Activated CD4-positive, alpha-beta T cell treated with anti-CD3 and anti-CD28 coated beads, Interleukin-2, amount 50 U/mL, for 24 hours (primary cell): ENCODE data around the gene FRAT1.
"Not testable (repeated sequence)": the region's sequence is repeated elsewhere in the genome, so short reads cannot be mapped to it uniquely, and the experiment has no call there.

Experiments used
- DNase-seq, 2 donors: peaks; one replicate each; pipeline ENCODE4 v3.0.0-alpha.2; 2020; ENCODE audit warnings: low read depth in 1 of 2, low spot score in 1 of 2

FRAT1 gene, protein sequence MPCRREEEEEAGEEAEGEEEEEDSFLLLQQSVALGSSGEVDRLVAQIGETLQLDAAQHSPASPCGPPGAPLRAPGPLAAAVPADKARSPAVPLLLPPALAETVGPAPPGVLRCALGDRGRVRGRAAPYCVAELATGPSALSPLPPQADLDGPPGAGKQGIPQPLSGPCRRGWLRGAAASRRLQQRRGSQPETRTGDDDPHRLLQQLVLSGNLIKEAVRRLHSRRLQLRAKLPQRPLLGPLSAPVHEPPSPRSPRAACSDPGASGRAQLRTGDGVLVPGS

GRCh38 chr10:97318772-97319651 lies at the start of gene FRAT1:
Gene FRAT1, plus strand, starts transcription at chr10:97319271. Its CDS starts 183 bp downstream, at chr10:97319454.
- DNase-seq = peak; percentile 81 to 87

GRCh38 chr10:97270523-97271154 lies 48.4 kb upstream of the FRAT1 start:
- DNase-seq = no peak

- no peak for DNase-seq
These were observed 45.4 kb upstream of the FRAT1 start for GRCh38 chr10:97273700-97274099.

GRCh38 chr10:97274828-97275227 lies 44.2 kb upstream of the FRAT1 start:
- DNase-seq = no peak

GRCh38 chr10:97277551-97277950 lies 41.5 kb upstream of the FRAT1 start:
- DNase-seq = no peak

- no peak for DNase-seq
These were observed 40.5 kb upstream of the FRAT1 start for GRCh38 chr10:97278491-97278989.

GRCh38 chr10:97279121-97279815 lies 39.8 kb upstream of the FRAT1 start:
- DNase-seq = no peak

GRCh38 chr10:97280783-97281182 lies 38.3 kb upstream of the FRAT1 start:
- no peak for DNase-seq

DNA sequence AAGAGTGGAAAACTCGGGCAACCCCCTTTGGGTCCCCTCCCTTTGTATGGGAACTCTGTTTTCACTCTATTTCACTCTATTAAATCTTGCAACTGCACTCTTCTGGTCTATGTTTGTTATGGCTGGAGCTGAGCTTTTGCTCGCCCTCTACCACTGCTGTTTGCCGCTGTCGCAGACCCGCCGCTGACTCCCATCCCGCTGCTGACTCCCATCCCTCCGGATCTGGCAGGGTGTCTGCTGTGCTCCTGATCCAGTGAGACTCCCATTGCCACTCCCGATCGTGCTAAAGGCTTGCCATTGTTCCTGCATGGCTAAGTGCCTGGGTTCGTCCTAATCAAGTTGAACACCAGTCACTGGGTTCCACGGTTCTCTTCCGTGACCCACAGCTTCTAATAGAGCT lies 29.0 kb upstream of the FRAT1 start:
- DNase-seq = not testable (repeated sequence)

GRCh38 chr10:97290576-97291356 lies 28.3 kb upstream of the FRAT1 start:
- DNase-seq = not testable (repeated sequence)

- no peak for DNase-seq
These were observed 27.5 kb upstream of the FRAT1 start for GRCh38 chr10:97291357-97292096.

GRCh38 chr10:97292097-97292861 lies 26.8 kb upstream of the FRAT1 start, which contains the start of gene ARHGAP19:
Gene ARHGAP19, minus strand, starts transcription at chr10:97292637. Its CDS starts 10 bp downstream, at chr10:97292627.
- peak; percentile 60 to 94 for DNase-seq

- DNase-seq = no peak
These were observed 26.2 kb upstream of the FRAT1 start for GRCh38 chr10:97292862-97293198.

DNA sequence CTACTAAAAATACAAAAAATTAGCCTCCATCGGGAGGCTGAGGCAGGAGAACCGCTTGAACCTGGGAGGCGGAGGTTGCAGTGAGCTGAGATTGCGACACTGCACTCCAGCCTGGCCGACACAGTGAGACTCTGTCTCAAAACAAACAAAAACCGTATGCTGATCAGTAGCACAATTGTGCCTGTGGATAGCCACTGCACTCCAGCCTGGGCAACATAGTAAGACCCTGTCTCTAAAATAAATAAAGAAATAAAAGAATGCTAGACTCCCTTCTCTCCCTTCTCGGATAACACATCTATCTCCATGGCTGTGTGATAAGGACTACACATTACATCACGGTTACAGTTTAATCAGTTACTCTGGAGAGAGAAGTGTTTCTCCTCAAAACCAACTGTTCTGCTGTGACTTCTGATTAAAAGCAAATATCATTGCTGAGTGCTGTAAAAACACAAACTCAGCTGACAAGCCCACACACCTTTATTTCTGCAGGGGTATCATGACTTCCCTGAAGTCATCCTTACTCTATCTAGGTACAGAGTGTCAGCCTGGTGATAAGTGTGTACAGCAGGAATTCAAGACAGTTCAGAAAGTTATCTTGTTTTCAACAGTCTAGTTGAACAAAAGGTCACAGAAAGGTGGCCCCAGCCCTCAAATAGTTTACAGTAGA lies 21.4 kb upstream of the FRAT1 start:
- DNase-seq = no peak

DNA sequence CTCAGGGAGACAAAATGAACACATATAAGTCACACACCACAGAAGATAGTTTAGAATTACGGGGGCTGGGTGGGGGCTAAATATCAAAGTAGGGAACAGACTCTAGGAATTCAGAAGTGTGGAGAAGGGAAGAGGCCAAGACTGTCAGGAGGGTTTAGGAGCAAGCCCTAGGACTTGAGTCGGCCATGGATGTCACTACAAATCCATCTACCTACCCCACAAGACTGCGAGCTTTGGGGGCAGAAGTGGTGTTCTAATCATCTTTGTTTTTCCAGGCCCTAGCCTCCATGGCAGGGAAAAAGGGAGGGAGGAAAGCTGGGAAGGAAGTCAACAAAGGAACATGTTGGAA lies 20.9 kb upstream of the FRAT1 start:
- no peak for DNase-seq

DNA sequence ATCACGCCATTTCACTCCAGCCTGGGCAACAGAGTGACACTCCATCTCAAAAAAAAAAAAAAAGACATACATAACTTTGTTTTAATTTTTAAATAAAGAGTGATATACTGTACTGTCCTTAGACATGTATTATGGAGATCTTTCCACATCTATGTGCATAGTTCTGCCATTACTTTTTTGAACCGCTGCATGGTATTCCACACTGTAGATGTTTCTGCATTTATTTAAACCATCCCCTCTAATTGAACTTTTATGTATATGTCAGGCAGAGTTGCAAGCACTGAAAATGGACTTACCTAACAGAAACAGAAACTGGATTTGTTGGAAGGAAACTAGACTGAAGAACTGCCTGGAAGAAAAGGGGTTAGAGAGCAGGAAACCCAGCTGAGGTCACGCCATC lies 18.1 kb upstream of the FRAT1 start:
- no peak for DNase-seq

GRCh38 chr10:97302088-97302791 lies 16.8 kb upstream of the FRAT1 start:
- DNase-seq = no peak

- no peak for DNase-seq
These were observed 11.6 kb upstream of the FRAT1 start for GRCh38 chr10:97307441-97307840.
